ENCODE measurements around the gene ATG5.

DNA sequence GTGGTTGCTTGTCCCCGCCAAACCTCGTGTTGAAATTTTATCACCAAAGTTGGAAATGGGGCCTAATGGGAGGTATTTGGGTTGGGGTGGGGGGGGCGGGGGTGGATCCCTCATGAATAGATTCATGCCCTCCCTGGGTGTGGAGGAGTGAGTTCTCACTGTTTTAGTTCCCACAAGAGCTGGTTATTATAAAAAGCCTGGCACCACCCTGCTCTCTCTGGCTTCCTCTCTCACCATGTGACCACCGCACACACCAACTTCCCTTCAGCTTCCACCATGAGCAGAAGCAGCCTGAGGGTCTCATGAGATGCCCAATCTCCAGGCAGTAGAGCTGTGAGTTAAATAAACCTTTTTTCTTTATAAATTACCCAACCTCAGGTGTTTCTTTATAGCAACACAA, 128.1 kb downstream of the ATG5 start:
- TF ChIP-seq POLR2A (IDR thresholded peaks at IDR 0.05; ENCODE audit: low read length) (no peak), GATA1 (IDR thresholded peaks at IDR 0.05; ENCODE audit: low read depth, low read length) (no peak)
